IMR-90 (cell line): ENCODE measurements around the gene ZNF785. TPM values are rescaled to one million over a fixed set of nuclear protein-coding genes. Genes with fewer than 3 reads are reported as not detected.

Experiments
- ATAC-seq: fragments of 200-7000 bp; cut with Tn5 transposase; 2 replicates; pipeline ENCODE4 v1.9.1; 2020; ENCODE audit warnings: low read depth, mild to moderate bottlenecking, moderate library complexity
- BruUV-seq: library from RNA; stranded (reverse); fragments of 400-500 nt; replicated peaks from 2 replicates; lab custom pipeline; 2021; lab: Mats Ljungman, UMichigan
- CTCF ChIA-PET: fragments of 300-600 bp; formaldehyde crosslinking; extraction: SDS; loops from one replicate; lab custom pipeline; 2021; ENCODE audit warnings: antibody characterized with exemption; lab: Yijun Ruan, JAX
- POLR2A ChIA-PET: fragments of 300-600 bp; sonication (Branson Sonifier 250); formaldehyde crosslinking; loops from one replicate; lab custom pipeline; 2022; ENCODE audit warnings: antibody characterized with exemption; ENCODE audit not compliant: unreplicated experiment; lab: Charles Lee
- DNase-seq: peaks from one replicate; pipeline ENCODE4 v3.0.0; 2013
- H2AFZ ChIP-seq: replicated peaks from 2 replicates; pipeline ENCODE3; 2013; ENCODE audit warnings: low read length, mild to moderate bottlenecking; ENCODE audit not compliant: poor library complexity
- H2AK5ac ChIP-seq: 2 replicates; pipeline ENCODE4 v1.6.1; 2013; ENCODE audit warnings: low read depth, low read length, inconsistent platforms
- H2AK9ac ChIP-seq: replicated peaks from 2 replicates; pipeline ENCODE3; 2013; ENCODE audit warnings: mild to moderate bottlenecking, low read depth, low read length, moderate library complexity; ENCODE audit not compliant: poor library complexity
- H2BK120ac ChIP-seq: 2 replicates; pipeline ENCODE4 v1.6.1; 2013; ENCODE audit warnings: low read depth, low read length, inconsistent platforms
- H2BK15ac ChIP-seq: 3 replicates; pipeline ENCODE4 v1.6.1; 2013; ENCODE audit warnings: low read depth, low read length, inconsistent platforms
- H2BK20ac ChIP-seq: 2 replicates; pipeline ENCODE4 v1.6.1; 2013; ENCODE audit warnings: low read depth, mild to moderate bottlenecking, inconsistent platforms, low read length, moderate library complexity
- H2BK5ac ChIP-seq: 2 replicates; pipeline ENCODE4 v1.6.1; 2013; ENCODE audit warnings: mild to moderate bottlenecking, low read depth, low read length, inconsistent platforms; ENCODE audit not compliant: poor library complexity, severe bottlenecking
- H3K14ac ChIP-seq: replicated peaks from 2 replicates; pipeline ENCODE4 v1.6.1; 2013; ENCODE audit warnings: low read depth, low read length, inconsistent platforms
- H3K18ac ChIP-seq: 2 replicates; pipeline ENCODE4 v1.6.1; 2013; ENCODE audit warnings: low read depth, low read length, control low read depth
- H3K23ac ChIP-seq: 2 replicates; pipeline ENCODE4 v1.6.1; 2013; ENCODE audit warnings: low read depth, low read length, inconsistent platforms
- H3K27ac ChIP-seq: 2 replicates; pipeline ENCODE4 v1.5.1; 2013; ENCODE audit warnings: mild to moderate bottlenecking, control low read depth, low read length; ENCODE audit not compliant: insufficient read depth
- H3K27me3 ChIP-seq: 2 replicates; pipeline ENCODE4 v1.6.1; 2013; ENCODE audit warnings: low read length; ENCODE audit not compliant: control insufficient read depth, insufficient read depth
- H3K36me3 ChIP-seq: 2 replicates; pipeline ENCODE4 v1.6.1; 2013; ENCODE audit warnings: low read length, mixed read lengths; ENCODE audit not compliant: control insufficient read depth, insufficient read depth
- H3K4ac ChIP-seq: 2 replicates; pipeline ENCODE4 v1.6.1; 2013; ENCODE audit warnings: low read depth, low read length, inconsistent platforms
- H3K4me1 ChIP-seq: 2 replicates; pipeline ENCODE4 v1.6.1; 2013; ENCODE audit warnings: low read length, mixed read lengths; ENCODE audit not compliant: control insufficient read depth, insufficient read depth
- H3K4me2 ChIP-seq: 2 replicates; pipeline ENCODE4 v1.6.1; 2013; ENCODE audit warnings: low read depth, mild to moderate bottlenecking, control low read depth, low read length, moderate library complexity
- H3K4me3 ChIP-seq: 2 replicates; pipeline ENCODE4 v1.5.1; 2013; ENCODE audit warnings: low read depth, mild to moderate bottlenecking, control low read depth, low read length, moderate library complexity; ENCODE audit not compliant: insufficient read depth
- H3K56ac ChIP-seq: 2 replicates; pipeline ENCODE4 v1.6.1; 2013; ENCODE audit warnings: low read length, inconsistent platforms; ENCODE audit not compliant: insufficient read depth; ENCODE audit errors: extremely low read depth
- H3K79me1 ChIP-seq, 2 experiments: 2 replicates each; pipeline ENCODE4 v1.6.1; 2013; ENCODE audit warnings: low read length in 2 of 2, inconsistent platforms in 1 of 2, low read depth in 1 of 2
- H3K9ac ChIP-seq: 2 replicates; pipeline ENCODE4 v1.6.1; 2013; ENCODE audit warnings: low read depth, low read length, control low read depth
- H3K9me1 ChIP-seq: 2 replicates; pipeline ENCODE4 v1.6.1; 2013; ENCODE audit warnings: low read length, inconsistent platforms; ENCODE audit not compliant: insufficient read depth
- H3K9me3 ChIP-seq: 2 replicates; pipeline ENCODE4 v1.6.1; 2013; ENCODE audit warnings: low read length; ENCODE audit not compliant: control insufficient read depth, insufficient read depth
- H4K20me1 ChIP-seq: 2 replicates; pipeline ENCODE4 v1.6.1; 2013; ENCODE audit warnings: low read length, inconsistent platforms; ENCODE audit not compliant: insufficient read depth
- H4K5ac ChIP-seq: 2 replicates; pipeline ENCODE4 v1.6.1; 2013; ENCODE audit warnings: mild to moderate bottlenecking, low read depth, low read length, control low read depth
- H4K8ac ChIP-seq, 2 experiments: 2 replicates each; pipeline ENCODE4 v1.6.1; 2013; ENCODE audit warnings: low read depth in 2 of 2, low read length in 2 of 2, control low read depth in 1 of 2, inconsistent platforms in 1 of 2
- H4K91ac ChIP-seq: 2 replicates; pipeline ENCODE4 v1.6.1; 2013; ENCODE audit warnings: low read depth, low read length, inconsistent platforms; ENCODE audit not compliant: insufficient read depth
- BHLHE40 ChIP-seq: fragments of 150-350 bp; IDR thresholded peaks from 2 replicates; pipeline ENCODE4 v1.6.1; 2016; ENCODE audit warnings: mild to moderate bottlenecking, low read depth, low read length
- CEBPB ChIP-seq: IDR thresholded peaks from 2 replicates; pipeline ENCODE4 v1.6.1; 2012; ENCODE audit warnings: low read depth, low read length, improper control_type of control experiment
- MAFK ChIP-seq: IDR thresholded peaks from 2 replicates; pipeline ENCODE4 v1.6.1; 2012; ENCODE audit warnings: low read depth, low read length, improper control_type of control experiment
- MAZ ChIP-seq: IDR thresholded peaks from 2 replicates; pipeline ENCODE4 v1.6.1; 2012; ENCODE audit warnings: low read depth, mild to moderate bottlenecking, low read length, improper control_type of control experiment, moderate library complexity, borderline replicate concordance
- NFE2L2 ChIP-seq: fragments of 150-350 bp; IDR thresholded peaks from 2 replicates; pipeline ENCODE4 v1.6.1; 2016; ENCODE audit warnings: low read depth, mild to moderate bottlenecking, low read length
- RAD21 ChIP-seq: IDR thresholded peaks from 2 replicates; pipeline ENCODE4 v1.6.1; 2012; ENCODE audit warnings: low read length, improper control_type of control experiment
- RFX5 ChIP-seq: IDR thresholded peaks from 2 replicates; pipeline ENCODE4 v1.8.0; 2012; ENCODE audit warnings: low read depth, mild to moderate bottlenecking, low read length, moderate library complexity
- SMC3 ChIP-seq: fragments of 150-350 bp; IDR thresholded peaks from 2 replicates; pipeline ENCODE4 v1.6.1; 2016; ENCODE audit warnings: low read depth, mild to moderate bottlenecking, antibody characterized with exemption, low read length, moderate library complexity
- WGBS, 2 experiments: methylation state at CpG; one replicate each; pipeline versions ENCODE4 v1.1.5 to v1.1.7; 2013; ENCODE audit warnings: missing lambda C conversion rate in 2 of 2; ENCODE audit not compliant: insufficient read length in 1 of 2; ENCODE audit errors: extremely low coverage in 2 of 2; 5-methylcytosine and 5-hydroxymethylcytosine counted together
- dilution Hi-C: fragments of 300-500 bp; cut with HindIII; formaldehyde crosslinking; loops from one replicate; pipeline ENCODE4 v1.14.3; 2018; ENCODE audit warnings: low sequenced_read_pairs; ENCODE audit not compliant: unreplicated experiment
- in situ Hi-C: fragments of 300-500 bp; cut with MboI; formaldehyde crosslinking; loops from 3 replicates; pipeline ENCODE4 v1.14.3; 2019; ENCODE audit warnings: low sequenced_read_pairs, inconsistent platforms, mixed read lengths
- intact Hi-C: fragments of 100-400 bp; cut with micrococcal nuclease; formaldehyde crosslinking; loops from 2 replicates; pipeline ENCODE4 v1.10.0; 2022
- polyA plus RNA-seq, 3 experiments: library from polyadenylated mRNA; depleted of rRNA; stranded (reverse); fragments of >200 nt; gene quantifications; 2 replicates each; pipeline ENCODE4 v1.2.3, GENCODE V29; 2012; ENCODE audit warnings: low replicate concordance in 1 of 3
- total RNA-seq: library from RNA; depleted of rRNA; stranded (reverse); fragments of >200 nt; gene quantifications from 2 replicates; pipeline ENCODE4 v1.2.3, GENCODE V29; 2012
- TF ChIP-seq, protein P1 (sequence below): fragments of 150-350 bp; IDR thresholded peaks from 2 replicates; pipeline ENCODE4 v1.6.1; 2016; ENCODE audit warnings: low read depth, mild to moderate bottlenecking, low read length, moderate library complexity, borderline replicate concordance

Gene ZNF785
- total and polyA plus RNA-seq, 2 of the 4 experiments (the other 2 are of a cell fraction): 2.9 to 4.0 TPM

DNA sequence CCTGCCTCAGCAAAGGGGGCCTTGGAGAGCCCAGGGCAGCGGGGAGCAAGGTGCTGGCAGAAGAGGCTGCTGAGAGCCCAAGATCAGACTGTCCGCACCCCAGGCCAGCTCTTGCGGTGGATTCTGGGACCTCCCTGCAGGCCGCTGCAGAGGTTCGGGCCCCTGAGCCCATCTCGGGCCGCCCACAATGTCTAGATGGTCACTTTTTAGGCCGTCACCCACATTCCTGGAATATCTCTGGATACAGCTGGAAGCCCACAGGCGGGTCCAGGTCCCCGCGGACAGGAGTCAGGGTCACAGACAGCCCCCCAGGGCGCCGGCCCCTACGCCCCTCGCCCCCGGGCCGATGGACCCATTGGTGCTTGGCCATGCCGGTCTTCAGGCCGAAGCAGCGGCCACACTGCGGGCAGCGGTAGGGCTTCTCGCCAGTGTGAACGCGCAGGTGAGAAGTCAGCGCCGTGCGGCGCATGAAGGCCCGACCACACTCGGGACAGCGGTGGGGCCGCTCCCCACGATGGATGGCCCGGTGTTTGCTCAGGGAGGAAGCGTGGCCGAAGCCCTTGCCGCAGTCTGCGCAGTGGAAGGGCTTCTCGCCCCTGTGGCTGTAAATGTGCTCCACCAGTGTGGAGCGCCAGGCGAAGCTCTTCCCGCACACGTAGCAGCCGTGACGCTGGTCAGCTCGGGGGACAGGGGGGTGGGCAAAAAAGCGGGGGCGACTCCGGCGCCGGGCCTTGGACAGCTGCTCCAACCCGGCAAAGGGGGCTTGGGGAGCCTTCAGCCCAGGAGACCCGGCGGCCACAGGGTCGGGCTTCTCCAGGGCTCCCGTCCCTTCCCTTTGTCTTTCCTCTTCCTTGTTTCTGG is 53.0 kb downstream of the ZNF785 start:
- Histone ChIP-seq H3K4me1 (peaks cover 12% of the 10 kb centered on the region), H3K27me3 (no peaks in the 10 kb centered on the region), H4K5ac (no peak overlapping the region), H2AFZ (no peak overlapping the region), H3K36me3 (peaks cover 5% of the 10 kb centered on the region; the same call in 1 of the 2 replicates), H4K91ac (no peak overlapping the region), H3K4ac (no peak overlapping the region), H3K9me1 (peaks cover 15% of the 10 kb centered on the region), H2BK120ac (no peak overlapping the region), H3K4me2 (no peak overlapping the region), H3K79me1 (peaks cover 6 to 31% of the 10 kb centered on the region in 2 experiments), H2BK20ac (no peak overlapping the region), H2AK9ac (no peak overlapping the region), H3K18ac (no peak overlapping the region), H3K27ac (no peak overlapping the region), H3K9ac (no peak overlapping the region), H3K14ac (no peak overlapping the region), H3K23ac (no peak overlapping the region), H3K56ac (no peak overlapping the region), H2BK5ac (no peak overlapping the region), H4K8ac (no peak overlapping the region), H4K20me1 (no peaks in the 10 kb centered on the region), H2BK15ac (no peak overlapping the region), H3K9me3 (no peaks in the 10 kb centered on the region), H2AK5ac (no peak overlapping the region), H3K4me3 (no peak overlapping the region)
- no TSS peak for BruUV-seq
- dilution Hi-C loops (no loop called here), intact Hi-C loops (no loop called here), in situ Hi-C loops (no loop called here)
- no peak for ATAC-seq
- POLR2A ChIA-PET: no interaction called here
- CTCF ChIA-PET: no interaction called here
- 93% methylated on average over 34 of the region's 57 CpGs; no CpG with 5 or more reads in 1 of the 2 experiments for WGBS, 2 experiments
- no peak for DNase-seq
- TF ChIP-seq SMC3 (no peak), MAFK (no peak), NFE2L2 (no peak), RAD21 (no peak), MAZ (no peak), CEBPB (no peak), BHLHE40 (no peak), RFX5 (no peak)
- TF ChIP-seq, protein P1, sequence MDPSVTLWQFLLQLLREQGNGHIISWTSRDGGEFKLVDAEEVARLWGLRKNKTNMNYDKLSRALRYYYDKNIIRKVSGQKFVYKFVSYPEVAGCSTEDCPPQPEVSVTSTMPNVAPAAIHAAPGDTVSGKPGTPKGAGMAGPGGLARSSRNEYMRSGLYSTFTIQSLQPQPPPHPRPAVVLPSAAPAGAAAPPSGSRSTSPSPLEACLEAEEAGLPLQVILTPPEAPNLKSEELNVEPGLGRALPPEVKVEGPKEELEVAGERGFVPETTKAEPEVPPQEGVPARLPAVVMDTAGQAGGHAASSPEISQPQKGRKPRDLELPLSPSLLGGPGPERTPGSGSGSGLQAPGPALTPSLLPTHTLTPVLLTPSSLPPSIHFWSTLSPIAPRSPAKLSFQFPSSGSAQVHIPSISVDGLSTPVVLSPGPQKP: no peak
